NCI-H2171 treated with DMSO at 0.1 percent for 48 hours (cell line): ENCODE results near the gene TRIM71.
"Not testable (repeated sequence)": the region's sequence is repeated elsewhere in the genome, so short reads cannot be mapped to it uniquely, and the experiment has no call there.

Source experiments
- DNase-seq: peaks from one replicate; lab custom pipeline; 2025; lab: John Stamatoyannopoulos, UW

TRIM71 gene

GRCh38 chr3:32842987-32843386 is 25.2 kb downstream of the TRIM71 start:
- no peak for DNase-seq

GRCh38 chr3:32843510-32844321 is 25.9 kb downstream of the TRIM71 start:
- DNase-seq, result no peak

GRCh38 chr3:32844322-32844654 is 26.5 kb downstream of the TRIM71 start:
- no peak for DNase-seq

- no peak for DNase-seq
Observed at GRCh38 chr3:32844914-32845313, 27.1 kb downstream of the TRIM71 start.

GRCh38 chr3:32845546-32845945 is 27.7 kb downstream of the TRIM71 start:
- DNase-seq, result not testable (repeated sequence)

- DNase-seq, result not testable (repeated sequence)
Observed at GRCh38 chr3:32847045-32847444, 29.2 kb downstream of the TRIM71 start.

- DNase-seq, result no peak
Observed at GRCh38 chr3:32847528-32847927, 29.7 kb downstream of the TRIM71 start.

- DNase-seq, result no peak
Observed at GRCh38 chr3:32848215-32848614, 30.4 kb downstream of the TRIM71 start.

GRCh38 chr3:32849046-32849445 is 31.2 kb downstream of the TRIM71 start:
- DNase-seq, result no peak

- no peak for DNase-seq
Observed at GRCh38 chr3:32850226-32850625, 32.4 kb downstream of the TRIM71 start.

- DNase-seq, result no peak
Observed at GRCh38 chr3:32850636-32851035, 32.8 kb downstream of the TRIM71 start.

GRCh38 chr3:32852146-32852545 is 34.3 kb downstream of the TRIM71 start:
- DNase-seq, result no peak

GRCh38 chr3:32855350-32855953 is 37.7 kb downstream of the TRIM71 start:
- DNase-seq, result no peak

- DNase-seq, result no peak
Observed at GRCh38 chr3:32856355-32856889, 38.6 kb downstream of the TRIM71 start.

GRCh38 chr3:32856901-32857507 is 39.2 kb downstream of the TRIM71 start:
- DNase-seq, result no peak

GRCh38 chr3:32857921-32858320 is 40.1 kb downstream of the TRIM71 start:
- no peak for DNase-seq

- DNase-seq, result no peak
Observed at GRCh38 chr3:32859604-32860237, 41.9 kb downstream of the TRIM71 start.

GRCh38 chr3:32860499-32860898 is 42.7 kb downstream of the TRIM71 start:
- DNase-seq, result no peak

GRCh38 chr3:32861681-32862080 is 43.9 kb downstream of the TRIM71 start:
- no peak for DNase-seq

GRCh38 chr3:32862247-32862935 is 44.6 kb downstream of the TRIM71 start:
- DNase-seq, result no peak

GRCh38 chr3:32862936-32863487 is 45.2 kb downstream of the TRIM71 start:
- DNase-seq, result no peak

- DNase-seq, result no peak
Observed at GRCh38 chr3:32865383-32865782, 47.6 kb downstream of the TRIM71 start.
